ENCODE data around the gene TRAF3IP1. TPM values are rescaled to one million over a fixed set of nuclear protein-coding genes. Genes with fewer than 3 reads are reported as not detected.

TRAF3IP1 gene
- total RNA-seq, 2 donors from 2014 or later: 16.2 to 18.5 TPM

DNA sequence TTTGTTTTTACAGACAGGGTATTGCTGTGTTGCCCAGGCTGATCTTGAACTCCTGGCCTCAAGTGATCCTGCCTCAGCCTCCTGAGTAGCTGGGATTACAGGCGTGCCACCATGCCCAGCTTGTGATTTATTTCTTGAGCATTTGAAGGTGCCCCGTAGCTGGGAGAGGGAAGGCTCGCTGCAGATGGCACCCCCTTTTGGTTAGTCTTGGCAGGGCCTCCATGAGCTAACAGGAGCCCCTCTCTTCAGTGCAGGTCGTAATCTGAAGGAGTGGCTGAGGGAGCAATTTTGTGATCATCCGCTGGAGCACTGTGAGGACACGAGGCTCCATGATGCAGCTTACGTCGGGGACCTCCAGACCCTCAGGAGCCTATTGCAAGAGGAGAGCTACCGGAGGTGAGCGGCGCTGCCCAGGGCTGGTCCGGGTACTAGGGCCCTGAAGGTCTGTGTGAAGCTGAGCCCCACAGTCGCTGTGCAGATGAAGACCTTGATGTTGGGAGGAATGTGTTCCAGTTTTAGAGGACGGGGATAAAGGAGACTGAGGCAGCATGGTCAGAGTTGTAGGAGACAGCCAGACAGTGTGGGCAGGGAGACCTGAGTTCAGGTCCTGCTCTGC is 113.1 kb downstream of the TRAF3IP1 start:
- H3K4me1 ChIP-seq: no peaks in the 10 kb centered on the region
- H3K9ac ChIP-seq (ENCODE audit: low read depth in 2 of 2, low read length in 2 of 2): no peak overlapping the region
- TF ChIP-seq, protein P1, sequence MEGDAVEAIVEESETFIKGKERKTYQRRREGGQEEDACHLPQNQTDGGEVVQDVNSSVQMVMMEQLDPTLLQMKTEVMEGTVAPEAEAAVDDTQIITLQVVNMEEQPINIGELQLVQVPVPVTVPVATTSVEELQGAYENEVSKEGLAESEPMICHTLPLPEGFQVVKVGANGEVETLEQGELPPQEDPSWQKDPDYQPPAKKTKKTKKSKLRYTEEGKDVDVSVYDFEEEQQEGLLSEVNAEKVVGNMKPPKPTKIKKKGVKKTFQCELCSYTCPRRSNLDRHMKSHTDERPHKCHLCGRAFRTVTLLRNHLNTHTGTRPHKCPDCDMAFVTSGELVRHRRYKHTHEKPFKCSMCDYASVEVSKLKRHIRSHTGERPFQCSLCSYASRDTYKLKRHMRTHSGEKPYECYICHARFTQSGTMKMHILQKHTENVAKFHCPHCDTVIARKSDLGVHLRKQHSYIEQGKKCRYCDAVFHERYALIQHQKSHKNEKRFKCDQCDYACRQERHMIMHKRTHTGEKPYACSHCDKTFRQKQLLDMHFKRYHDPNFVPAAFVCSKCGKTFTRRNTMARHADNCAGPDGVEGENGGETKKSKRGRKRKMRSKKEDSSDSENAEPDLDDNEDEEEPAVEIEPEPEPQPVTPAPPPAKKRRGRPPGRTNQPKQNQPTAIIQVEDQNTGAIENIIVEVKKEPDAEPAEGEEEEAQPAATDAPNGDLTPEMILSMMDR (IDR thresholded peaks at IDR 0.05): no peak
- intact Hi-C loops (cut with DNase I): no loop called here
- no peak overlapping the region for H3K4me3 ChIP-seq
- H3K27me3 ChIP-seq: no peaks in the 10 kb centered on the region
- no peak for DNase-seq
- peaks cover 4% of the 10 kb centered on the region for H3K36me3 ChIP-seq
- H3K27ac ChIP-seq: no peak overlapping the region
- H3K9me3 ChIP-seq: no peaks in the 10 kb centered on the region

DNA sequence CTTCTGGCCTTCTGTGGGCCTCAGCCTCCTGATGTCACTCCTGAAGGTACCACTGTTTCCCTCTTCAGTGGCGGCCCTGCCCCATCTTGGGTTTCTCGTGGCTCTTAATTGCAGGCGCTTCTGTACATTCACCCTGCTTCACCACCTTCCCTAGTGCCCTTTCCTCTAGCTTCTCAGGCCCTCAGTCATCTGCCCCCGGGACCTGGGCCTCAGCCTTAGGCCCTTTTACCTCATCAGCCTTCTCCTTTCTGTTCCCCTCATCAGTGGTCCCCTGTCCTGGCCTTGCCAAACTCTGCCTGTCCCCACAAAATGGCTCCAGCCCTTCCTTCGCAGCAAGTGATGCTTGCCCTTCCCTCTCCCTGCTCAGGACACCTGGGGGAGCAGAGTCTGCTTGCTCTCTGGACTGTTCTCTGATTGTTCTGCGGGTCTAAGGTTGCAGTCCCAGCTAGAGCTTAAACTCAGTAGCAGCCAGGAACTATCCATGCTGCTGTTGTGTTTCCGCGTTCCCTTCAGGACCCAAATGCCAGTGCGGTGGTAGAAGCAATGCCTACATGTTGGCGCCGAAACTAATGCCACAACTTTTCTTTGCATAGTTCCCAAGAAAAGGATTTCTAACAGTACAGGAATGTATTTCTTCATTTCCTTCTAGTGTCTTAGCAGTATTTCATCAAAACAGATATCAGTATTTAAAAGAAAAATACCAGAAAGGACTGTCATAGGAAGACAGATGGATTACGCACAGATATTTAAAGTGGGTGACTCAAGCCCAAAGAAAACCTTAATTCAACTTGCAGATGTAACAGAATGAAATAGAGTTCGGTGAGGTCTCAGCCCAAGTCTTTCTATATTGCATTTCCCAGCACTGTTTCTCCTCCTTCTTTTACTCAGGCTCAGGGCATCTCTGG is 113.9 kb downstream of the TRAF3IP1 start:
- H3K9me3 ChIP-seq: no peaks in the 10 kb centered on the region
- DNase-seq: no peak
- no peak overlapping the region for H3K9ac ChIP-seq (ENCODE audit: low read depth in 2 of 2, low read length in 2 of 2)
- H3K4me1 ChIP-seq: no peaks in the 10 kb centered on the region
- H3K36me3 ChIP-seq: peaks cover 4% of the 10 kb centered on the region
- H3K27me3 ChIP-seq: no peaks in the 10 kb centered on the region
- H3K4me3 ChIP-seq: no peak overlapping the region
- intact Hi-C loops (cut with DNase I): no loop called here
- H3K27ac ChIP-seq: no peak overlapping the region
- TF ChIP-seq, protein P1 (IDR thresholded peaks at IDR 0.05): no peak

DNA sequence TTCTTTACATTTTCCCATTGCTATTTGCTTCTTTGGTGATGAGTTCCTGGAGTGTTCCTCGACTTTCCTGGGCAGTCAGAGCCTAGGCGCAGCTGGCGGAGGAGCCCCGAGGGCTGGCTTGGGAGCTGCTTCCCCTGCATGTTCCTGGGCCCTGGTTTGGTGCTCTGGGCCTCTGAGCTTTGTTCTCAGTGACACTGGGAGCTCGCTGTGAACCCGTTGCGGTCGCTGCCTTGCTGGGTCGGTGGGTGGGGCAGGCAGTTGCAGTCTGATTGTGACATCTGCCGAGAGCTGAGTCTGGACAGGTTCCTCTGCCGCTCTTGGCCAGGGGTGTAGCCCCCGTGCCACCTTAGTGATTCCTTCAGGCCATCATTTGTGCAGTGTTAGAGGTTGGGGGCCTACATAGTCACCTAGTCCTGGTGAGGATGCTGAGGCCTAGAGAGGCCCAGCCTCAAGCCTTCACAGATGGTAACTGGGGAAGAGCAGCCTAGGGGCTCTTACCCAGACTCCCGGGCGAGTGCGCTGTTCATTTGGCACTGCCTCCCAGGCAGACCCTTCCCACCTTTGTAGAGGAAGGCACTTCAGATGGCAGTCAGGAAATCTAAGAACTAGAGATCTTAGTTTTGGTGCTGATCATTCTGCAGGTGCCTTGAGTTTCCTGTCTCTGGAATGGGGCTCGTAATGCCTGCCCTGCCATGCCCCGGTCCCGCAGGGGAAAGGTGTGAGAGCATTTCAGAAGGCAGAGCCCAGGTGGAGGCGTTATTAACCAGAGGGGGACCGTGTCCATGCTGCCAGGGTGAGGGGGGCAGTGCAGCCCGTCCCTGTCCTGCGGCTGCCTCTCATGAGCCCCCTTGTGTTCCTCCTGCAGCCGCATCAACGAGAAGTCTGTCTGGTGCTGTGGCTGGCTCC is 114.8 kb downstream of the TRAF3IP1 start:
- Histone ChIP-seq H3K9ac (ENCODE audit: low read depth in 2 of 2, low read length in 2 of 2) (no peak overlapping the region), H3K36me3 (peaks cover 4% of the 10 kb centered on the region), H3K27ac (no peak overlapping the region), H3K27me3 (no peaks in the 10 kb centered on the region), H3K9me3 (no peaks in the 10 kb centered on the region), H3K4me3 (no peak overlapping the region), H3K4me1 (no peaks in the 10 kb centered on the region)
- intact Hi-C loops (cut with DNase I): no loop called here
- DNase-seq: no peak
- TF ChIP-seq, protein P1 (IDR thresholded peaks at IDR 0.05): no peak

DNA sequence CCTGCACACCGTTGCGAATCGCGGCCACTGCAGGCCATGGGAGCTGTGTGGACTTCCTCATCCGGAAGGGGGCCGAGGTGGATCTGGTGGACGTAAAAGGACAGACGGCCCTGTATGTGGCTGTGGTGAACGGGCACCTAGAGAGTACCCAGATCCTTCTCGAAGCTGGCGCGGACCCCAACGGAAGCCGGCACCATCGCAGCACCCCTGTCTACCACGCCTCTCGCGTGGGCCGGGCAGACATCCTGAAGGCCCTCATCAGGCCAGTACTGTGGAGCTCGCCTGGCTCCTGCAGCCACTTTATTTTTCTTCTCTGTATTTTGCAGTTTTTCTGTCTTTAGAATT is 115.4 kb downstream of the TRAF3IP1 start:
- intact Hi-C loops (cut with DNase I): no loop called here
- no peaks in the 10 kb centered on the region for H3K27me3 ChIP-seq
- H3K4me3 ChIP-seq: no peak overlapping the region
- TF ChIP-seq, protein P1 (IDR thresholded peaks at IDR 0.05): no peak
- no peak overlapping the region for H3K9ac ChIP-seq (ENCODE audit: low read depth in 2 of 2, low read length in 2 of 2)
- H3K4me1 ChIP-seq: no peaks in the 10 kb centered on the region
- H3K36me3 ChIP-seq: peaks cover 4% of the 10 kb centered on the region
- no peak for DNase-seq
- no peak overlapping the region for H3K27ac ChIP-seq
- H3K9me3 ChIP-seq: no peaks in the 10 kb centered on the region

Measured in colonic mucosa (tissue), 4 donors.